B cell (primary cell): ENCODE data around the gene SLC35E1.

Source experiments
- CTCF ChIP-seq: fragments of 200-600 bp; IDR thresholded peaks from one replicate; pipeline ENCODE4 v1.8.0; 2022; ENCODE audit warnings: antibody characterized with exemption, mild to moderate bottlenecking
- EZH2 ChIP-seq: IDR thresholded peaks from 2 replicates; pipeline ENCODE4 v1.6.1; 2012; ENCODE audit warnings: borderline replicate concordance, low read depth, mild to moderate bottlenecking, moderate library complexity, low read length; ENCODE audit not compliant: insufficient read depth, poor library complexity, severe bottlenecking

DNA sequence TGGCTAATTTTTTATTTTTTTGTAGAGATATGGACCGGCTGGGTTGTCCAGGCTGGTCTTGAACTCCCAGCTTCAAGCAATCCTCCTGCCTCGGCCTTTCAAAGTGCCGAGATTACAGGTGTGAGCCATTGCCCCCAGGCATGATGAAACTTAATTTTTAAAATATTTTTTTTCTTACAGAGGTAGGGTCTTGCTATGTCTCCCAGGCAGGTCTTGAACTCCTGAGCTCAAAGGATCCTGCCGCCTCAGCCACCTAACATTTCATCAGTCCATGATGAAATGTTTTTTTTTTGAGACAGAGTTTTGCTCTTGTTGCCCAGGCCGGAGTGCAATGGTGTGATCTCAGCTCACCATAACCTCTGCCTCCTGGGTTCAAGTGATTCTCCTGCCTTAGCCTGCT, 63.7 kb downstream of the SLC35E1 start:
- TF ChIP-seq CTCF (no peak), EZH2 (no peak)
